Measurements from ENCODE around the gene COX7B2.

COX7B2 gene

DNA sequence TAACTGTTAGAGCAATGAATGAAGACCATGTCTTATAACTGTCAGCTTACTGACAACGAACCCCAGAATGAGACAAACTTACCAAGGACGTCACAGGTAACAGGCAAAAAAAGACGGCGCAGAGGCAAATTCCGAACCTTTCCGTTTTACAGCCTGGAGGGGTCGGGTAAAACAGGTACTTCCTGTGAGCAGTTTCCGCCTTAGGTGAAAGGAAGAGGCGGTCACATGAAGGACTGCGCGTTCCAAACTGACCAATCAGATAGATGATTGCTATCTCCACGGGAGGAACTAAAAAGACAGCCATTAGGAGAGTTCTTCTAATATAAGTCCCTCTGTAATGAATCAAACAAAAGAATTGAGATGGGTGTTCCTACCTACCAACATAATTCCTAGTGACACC, at the start of gene COX7B2:
COX7B2 (minus strand) TSS at position 168 of the 400 bp plus-strand sequence. CDS start 174,053 bp downstream, outside the sequence.
- no peak for DNase-seq

GRCh38 chr4:46956451-46956850, 47.4 kb upstream of the COX7B2 start:
- DNase-seq = no peak

DNA sequence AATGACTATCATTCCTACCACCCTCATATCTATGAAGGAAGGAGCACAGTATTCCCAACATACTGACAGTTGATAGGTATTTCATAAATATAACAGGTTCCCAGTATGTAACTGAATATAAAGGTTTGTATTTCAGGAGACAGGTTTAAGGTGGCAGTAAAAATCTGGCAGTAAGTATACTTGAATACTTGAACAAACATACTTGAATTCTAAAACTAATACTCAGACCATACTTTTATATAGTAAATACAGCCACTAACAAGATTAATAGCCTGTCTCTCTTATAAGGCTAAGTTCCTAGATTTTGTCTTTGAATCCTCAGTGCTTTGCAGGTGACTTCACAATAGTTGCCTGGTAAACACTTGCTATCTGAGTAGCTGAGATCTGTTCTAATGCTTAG, 46.6 kb upstream of the COX7B2 start:
- peak; percentile 49 for DNase-seq

DNA sequence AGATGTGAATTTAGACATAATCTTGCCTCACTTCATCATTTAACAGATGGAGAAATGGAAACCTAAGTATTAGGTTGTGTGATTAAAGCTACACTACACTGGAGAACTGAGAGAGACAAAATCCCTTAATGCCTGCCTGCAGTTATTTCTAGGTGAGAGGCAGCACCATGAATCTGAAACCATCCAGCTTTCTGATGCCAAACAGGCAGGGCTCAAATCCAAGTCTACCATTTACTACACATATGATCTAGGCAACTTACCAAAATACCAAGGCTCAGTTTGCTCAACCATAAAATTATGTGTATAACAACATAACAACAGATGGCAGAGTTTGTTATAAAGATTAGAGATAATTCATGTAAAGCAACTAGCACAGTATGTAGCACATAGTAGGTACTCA, 45.6 kb upstream of the COX7B2 start:
- DNase-seq = no peak

DNA sequence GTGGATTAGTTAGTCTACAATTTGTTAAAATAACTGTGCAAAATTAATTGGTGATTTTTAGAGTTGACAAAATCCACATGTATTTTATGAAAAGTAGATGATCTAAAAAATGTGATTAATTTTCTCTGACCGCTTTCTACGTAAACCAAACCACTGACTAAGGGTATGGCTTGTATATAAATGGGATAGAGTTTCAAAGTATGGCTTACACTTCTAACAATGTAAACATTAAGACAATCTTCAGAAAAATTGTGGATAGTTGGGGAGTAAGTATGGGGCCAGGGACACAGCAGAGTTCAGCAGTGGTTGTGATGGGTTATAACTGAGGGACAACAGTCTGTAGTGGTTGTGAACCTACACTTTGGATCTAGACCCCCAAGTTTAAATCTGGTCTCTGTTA, 44.5 kb upstream of the COX7B2 start:
- no peak for DNase-seq

DNA sequence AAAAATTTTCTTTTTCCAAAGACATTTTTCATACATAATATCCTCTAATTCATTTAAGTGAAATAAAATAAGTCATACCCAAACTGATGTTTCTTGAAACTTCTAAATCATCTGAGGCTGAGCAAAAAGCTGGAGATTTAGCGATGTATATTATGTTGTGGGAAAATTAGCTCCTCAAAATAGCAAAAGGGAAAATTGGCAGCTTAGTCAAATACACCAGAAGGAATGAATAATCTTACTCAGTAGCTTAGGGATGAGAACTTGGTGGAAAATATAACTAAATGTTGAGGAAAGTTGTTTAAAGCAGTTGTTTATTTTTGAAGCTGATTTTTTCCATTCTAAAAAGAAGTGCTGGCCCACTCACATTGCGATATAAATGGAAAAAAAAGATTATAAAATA, 43.4 kb upstream of the COX7B2 start:
- no peak for DNase-seq

DNA sequence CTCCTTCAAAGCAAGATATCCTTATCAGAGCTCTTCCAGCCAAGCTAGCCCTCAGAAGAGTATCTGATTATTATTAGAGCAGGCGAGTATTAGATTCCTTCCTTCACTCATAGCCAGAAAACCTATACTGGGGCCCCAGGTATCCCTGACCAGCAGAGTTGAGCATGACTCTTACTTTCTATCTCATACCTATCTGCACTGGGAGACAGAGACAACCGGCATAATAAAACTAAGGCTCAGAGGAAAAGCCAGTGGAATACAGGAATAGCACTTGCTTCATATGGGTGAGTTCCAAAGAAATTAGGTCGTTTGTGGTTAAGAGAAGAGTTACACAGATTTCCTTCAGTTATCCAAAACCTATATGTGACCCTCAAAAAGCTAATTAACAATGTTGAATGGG, 41.8 kb upstream of the COX7B2 start:
- DNase-seq = no peak

- DNase-seq = no peak
These were observed 40.8 kb upstream of the COX7B2 start for GRCh38 chr4:46949822-46950221.

GRCh38 chr4:46947541-46947940, 38.5 kb upstream of the COX7B2 start:
- no peak for DNase-seq

DNA sequence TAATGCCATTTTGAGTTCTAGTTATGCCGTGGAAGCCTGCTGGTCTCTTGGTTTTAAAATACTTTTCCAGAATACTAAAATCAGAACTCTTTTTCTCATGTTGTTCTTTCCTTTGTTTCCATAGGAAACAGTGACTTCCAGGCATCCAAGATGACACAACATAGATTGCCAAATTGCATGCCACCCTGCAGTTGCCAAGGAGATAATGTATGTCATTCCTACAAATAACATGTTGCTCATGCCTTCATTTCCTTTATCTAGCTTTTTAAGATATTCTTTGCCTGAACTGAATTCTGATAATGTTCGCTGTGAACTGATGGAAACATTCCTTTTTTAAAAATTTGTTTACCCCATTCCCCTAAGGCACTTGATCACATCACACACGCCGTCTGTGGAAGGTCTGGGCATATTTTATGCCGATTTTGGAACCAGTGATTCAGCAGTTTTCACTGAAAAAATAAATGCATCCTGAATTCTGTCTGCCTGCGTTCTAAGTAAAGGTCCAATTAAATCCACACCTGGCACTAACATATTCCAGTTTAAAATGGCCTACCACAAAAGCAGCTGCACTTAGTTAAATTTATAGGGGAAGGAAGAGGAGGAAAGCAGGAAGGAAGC, 38.0 kb upstream of the COX7B2 start:
- DNase-seq = no peak

GRCh38 chr4:46945062-46945461, 36.0 kb upstream of the COX7B2 start:
- no peak for DNase-seq

DNA sequence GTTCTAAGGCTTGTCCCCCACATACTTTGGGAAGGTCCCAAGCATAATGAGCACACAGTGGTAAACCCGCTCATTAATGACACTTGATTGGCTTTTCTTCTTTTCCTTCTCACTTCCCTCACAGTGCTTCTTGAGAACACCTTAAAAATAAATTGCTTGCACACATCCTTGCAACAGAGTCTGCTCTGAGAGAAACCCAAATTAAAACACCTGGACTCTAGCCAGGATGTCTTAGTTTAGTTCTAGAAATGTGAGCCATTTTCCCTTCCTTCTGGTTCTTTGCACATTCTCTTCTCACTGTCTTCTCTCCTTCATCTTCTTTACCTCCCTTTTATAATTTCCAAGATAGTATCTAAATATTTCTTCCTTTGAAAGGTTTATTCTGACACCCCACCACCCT, 35.3 kb upstream of the COX7B2 start:
- DNase-seq = no peak

- no peak for DNase-seq
These were observed 28.4 kb upstream of the COX7B2 start for GRCh38 chr4:46937493-46937892.

DNA sequence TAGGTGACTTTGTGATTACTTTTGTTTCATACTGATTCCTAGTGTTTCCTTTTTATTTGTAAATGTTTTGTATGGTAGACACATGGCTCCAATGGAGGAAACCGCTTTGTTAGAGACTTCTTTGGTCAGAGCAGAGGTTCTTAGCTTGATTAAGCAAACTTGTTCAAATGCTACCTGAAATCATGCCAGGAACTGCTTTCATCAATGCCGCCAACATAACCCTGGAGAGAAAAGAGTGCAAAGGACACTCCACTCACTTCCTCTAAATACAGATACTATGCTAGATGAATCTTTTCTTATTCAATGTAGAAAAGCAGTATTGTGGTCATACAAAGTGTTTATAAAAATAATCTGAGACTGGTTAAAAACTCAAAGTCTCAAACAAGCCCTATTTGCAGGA, 25.7 kb upstream of the COX7B2 start:
- no peak for DNase-seq

- DNase-seq = no peak
These were observed 24.6 kb upstream of the COX7B2 start for GRCh38 chr4:46933686-46934085.

DNA sequence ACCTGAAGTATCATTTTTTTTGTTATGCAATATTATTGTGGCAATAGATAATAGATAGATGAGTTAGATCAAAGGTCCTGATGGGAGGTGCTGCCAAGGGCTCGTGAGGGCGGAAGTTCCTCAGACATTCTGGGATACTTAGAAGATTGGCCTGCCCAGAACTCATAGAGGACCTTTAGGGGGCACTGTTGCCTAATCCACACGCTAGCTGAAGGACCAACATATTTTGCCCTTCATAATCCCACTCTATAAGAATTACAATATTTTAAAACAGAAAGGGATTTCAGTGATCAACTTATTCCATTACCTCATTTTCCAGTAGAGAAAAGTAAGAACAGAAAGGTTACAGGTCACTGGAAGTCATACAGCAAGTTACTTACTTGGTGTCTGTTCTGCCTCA, 22.9 kb upstream of the COX7B2 start:
- DNase-seq = no peak

DNA sequence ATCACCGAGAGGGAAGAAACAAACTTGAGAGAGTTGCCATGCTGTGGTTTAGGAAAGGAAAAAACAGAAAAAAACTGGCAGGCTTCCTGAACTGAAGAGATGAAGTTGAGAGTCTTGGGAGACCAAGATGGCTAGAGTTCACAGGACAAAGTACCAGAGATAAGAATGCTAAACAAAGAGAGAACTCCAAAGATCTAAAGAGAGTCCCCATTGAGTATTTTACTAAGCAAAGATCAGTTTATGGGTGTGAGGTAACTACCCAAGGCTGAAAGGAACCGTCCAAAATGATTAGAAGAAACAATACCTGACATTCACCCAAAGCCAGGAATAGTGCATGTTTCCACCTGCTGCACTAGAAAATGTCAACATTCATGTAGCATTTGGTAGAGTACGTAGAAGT, 21.8 kb upstream of the COX7B2 start:
- DNase-seq = no peak

- DNase-seq = no peak
These were observed 18.2 kb upstream of the COX7B2 start for GRCh38 chr4:46927201-46927600.

GRCh38 chr4:46924789-46925529, 15.9 kb upstream of the COX7B2 start:
- no peak for DNase-seq

GRCh38 chr4:46922205-46922604, 13.2 kb upstream of the COX7B2 start:
- no peak for DNase-seq

- DNase-seq = no peak
These were observed 897 bp downstream of the COX7B2 start for GRCh38 chr4:46908148-46908547.

GRCh38 chr4:46900082-46900481, 9.0 kb downstream of the COX7B2 start:
- DNase-seq = no peak

- DNase-seq = no peak
These were observed 14.2 kb downstream of the COX7B2 start for GRCh38 chr4:46894826-46895225.

GRCh38 chr4:46890056-46890455, 19.0 kb downstream of the COX7B2 start:
- no peak for DNase-seq

DNA sequence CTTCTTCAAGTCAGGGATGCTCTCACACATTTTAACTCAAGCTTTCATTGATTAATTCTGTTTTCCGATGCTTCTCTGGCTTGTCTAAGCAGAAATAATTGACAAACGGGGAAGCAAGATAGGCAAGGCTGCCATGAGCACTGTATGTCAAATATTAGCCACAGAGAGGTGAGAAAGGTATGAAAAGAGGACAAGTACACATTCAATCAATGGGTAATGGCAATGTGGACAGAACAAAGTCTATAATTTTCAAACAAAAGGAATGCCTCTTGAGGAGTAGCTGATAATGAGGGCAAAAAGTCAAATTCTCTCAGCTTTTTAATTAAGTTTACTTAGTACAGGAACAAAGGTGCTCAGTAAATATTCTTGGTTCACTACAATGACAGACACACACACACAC, 19.6 kb downstream of the COX7B2 start:
- DNase-seq = no peak
